Stimulated activated CD4-positive, alpha-beta T cell treated with anti-CD3 and anti-CD28 coated beads, Interleukin-4, amount 100 ng/mL, for 4 hours (primary cell): ENCODE data around the gene TAPT1.

Experiments
- DNase-seq, 2 experiments: peaks; one replicate each; pipeline ENCODE4 v3.0.0-alpha.2; 2020

TAPT1 gene

DNA sequence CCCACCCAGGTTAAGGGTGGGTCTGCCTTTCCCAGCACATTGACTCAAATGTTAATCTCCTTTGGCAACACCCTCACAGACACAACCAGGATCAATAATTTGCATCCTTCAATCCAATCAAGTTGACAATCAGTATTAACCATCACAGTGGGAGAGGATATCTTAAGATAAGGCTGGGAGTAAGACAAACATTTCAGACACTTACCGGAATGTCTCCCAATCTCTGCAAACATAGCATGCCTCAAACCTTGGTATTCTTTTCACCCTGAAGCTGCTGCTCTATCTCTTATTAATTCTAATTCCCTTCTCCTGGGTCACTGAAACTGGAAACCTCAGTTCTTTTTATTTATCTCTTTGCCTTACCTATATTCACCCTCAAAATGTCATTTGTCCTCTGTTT is 19.0 kb upstream of the TAPT1 start:
- no peak for DNase-seq

DNA sequence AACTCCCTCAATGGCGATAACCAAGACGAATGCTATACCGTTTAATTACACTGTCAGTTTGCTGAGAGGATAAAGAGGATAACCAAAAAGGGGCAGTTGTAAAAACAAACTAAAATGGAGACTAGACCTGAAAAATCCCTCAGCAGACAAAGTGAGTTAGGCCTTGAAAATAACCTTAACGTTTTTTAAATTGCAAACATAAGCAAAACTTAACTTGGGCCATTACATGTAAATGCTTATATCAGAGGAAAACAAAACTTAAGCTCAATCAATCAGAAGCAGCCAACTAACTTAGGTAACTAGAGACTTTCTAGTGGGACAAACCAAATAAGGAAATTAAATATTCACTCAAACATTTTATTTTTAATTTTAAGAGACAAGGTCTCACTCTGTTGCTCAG is 17.0 kb upstream of the TAPT1 start:
- no peak for DNase-seq

GRCh38 chr4:16240300-16240699 is 14.0 kb upstream of the TAPT1 start:
- no peak for DNase-seq

DNA sequence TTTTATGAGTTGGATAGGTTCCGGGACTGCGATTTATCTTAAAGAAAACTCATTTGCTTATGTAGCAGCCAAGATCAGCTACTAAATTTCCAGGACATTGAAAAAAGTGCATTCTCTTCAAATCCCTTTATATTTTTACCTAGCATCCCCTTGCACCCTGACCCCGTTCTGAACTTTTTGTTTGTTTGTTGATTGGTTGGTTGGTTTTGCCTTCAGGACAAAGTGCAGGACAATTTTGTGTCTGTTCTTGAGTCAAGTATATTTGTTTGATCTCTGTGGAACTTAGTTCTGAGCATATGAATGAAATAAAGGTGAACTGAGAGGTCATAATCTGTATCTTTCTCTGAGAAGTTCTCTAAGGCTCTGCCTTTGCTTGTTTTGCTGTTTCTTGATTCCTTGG is 12.8 kb upstream of the TAPT1 start:
- no peak for DNase-seq

- no peak for DNase-seq
These were observed 12.1 kb upstream of the TAPT1 start for GRCh38 chr4:16238327-16238726.

DNA sequence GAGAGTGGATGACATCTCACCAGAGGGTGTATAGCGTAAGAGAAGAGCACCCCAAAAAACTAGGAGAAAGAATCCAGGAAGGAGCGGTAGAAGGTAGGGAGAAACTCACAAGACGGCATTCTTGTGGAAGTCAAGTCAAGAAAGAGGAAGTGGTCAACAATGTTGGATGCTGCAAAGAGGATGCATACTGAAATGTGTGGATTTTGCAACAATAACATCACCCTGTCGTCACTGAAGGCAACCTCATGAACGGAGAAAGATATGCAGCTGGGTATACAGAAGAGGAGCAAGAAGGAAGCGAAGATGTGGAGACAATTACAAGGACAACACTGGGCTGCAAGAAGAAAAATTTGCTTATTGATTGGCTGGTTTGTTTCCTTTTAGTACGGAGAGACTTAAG is 11.4 kb upstream of the TAPT1 start:
- DNase-seq, result no peak

GRCh38 chr4:16236402-16237023 is 10.2 kb upstream of the TAPT1 start:
- DNase-seq, result no peak

DNA sequence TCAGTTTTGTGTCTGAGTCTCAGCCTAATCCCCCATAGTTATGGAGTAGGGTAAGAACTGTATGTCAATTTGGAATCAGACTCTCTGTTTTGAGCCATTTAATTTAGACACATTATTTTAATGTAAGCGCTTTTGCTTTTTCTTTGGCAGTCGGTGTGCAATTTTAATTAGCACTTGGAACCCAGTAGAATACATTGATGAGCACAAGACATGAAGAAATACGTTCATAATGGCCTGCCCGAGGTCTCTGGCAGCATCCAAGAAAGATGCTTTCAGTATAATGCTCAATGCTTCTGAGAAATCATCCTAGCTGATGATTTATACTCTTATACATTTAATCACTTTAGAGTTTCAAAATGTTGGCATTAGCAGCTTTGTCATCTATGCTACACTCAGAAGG is 8.9 kb upstream of the TAPT1 start:
- DNase-seq, result no peak

GRCh38 chr4:16233569-16234177 is 7.4 kb upstream of the TAPT1 start:
- DNase-seq, result no peak

GRCh38 chr4:16231570-16232245 is 5.4 kb upstream of the TAPT1 start:
- DNase-seq, result no peak

GRCh38 chr4:16230308-16230707 is 4.0 kb upstream of the TAPT1 start:
- DNase-seq, result no peak

GRCh38 chr4:16229604-16230003 is 3.3 kb upstream of the TAPT1 start:
- no peak for DNase-seq

DNA sequence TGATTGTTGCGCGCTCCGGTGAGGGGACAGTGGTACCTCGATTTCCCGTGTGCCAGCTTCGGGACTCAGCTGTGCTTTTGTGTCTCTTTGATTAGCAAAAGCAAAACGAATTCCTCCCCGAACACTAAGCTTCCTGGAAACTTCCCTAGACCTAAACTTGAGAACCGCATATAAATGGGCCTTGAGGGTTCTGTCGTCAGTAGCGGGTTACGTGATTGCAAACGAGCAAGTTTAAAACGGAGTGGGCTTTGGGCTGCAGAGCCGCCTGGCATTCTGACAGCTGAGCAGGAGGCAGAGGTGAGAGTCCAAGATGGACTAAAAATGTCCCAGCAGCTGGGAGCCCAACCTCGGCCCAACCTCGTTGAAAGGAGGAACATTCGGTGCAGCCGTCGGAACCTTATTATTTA is 1.2 kb upstream of the TAPT1 start:
- no peak for DNase-seq

DNA sequence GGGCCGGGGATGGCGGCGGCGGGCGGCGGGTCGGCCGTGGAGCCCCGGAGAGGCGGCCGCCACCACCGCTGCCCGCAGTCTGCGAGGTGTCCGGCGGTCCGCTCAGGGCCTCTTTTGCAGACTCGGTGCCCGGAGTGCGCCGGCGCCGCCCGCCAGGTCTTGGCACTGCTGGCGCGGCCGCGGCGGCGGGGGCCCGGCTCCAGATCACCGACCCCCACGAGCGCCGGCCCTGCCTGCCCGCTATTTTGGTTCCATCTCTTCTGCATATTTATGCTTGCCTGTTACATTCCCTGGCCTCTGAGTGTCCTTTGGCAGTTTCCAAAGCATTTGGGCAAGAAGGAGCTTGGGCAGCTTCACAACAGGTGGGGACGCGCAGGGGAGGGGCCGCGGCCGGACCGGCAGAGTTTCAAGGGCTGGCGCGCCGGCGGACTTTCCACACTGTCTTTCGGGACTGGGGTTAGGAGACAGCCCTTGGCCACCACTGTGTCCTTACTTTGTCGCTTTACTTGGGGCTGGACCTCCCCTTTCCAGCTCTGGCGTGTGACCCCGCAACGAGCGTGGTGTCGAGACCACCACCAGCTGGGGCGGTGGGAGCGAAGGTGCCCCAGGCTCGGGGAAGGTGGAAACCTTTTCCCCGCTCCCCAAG is 668 bp upstream of the TAPT1 start:
- peak; percentile 7 to 36 for DNase-seq

GRCh38 chr4:16225167-16225862 is 956 bp downstream of the TAPT1 start:
- DNase-seq, result no peak

GRCh38 chr4:16224264-16225166 is 1.8 kb downstream of the TAPT1 start:
- DNase-seq, result no peak

- DNase-seq, result no peak
These were observed 3.2 kb downstream of the TAPT1 start for GRCh38 chr4:16222957-16223527.

DNA sequence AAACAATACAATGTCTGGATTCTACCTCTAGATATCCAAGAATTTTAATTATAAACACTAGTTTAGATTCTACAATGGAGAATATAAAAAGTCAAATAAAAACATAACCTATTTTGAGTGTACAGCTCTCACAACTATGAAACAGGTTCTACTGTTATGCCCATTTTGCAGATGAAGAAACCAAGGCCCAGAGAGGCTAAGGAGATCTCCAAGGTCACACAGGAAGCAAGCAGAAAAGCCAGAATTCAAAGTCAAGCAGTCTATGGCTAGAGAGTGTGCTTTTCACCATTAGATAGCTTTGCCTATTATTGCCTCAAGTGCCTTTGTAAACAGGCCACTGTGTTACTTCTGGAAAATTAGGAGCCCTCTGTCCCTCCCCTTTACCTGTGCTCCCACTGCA is 7.3 kb downstream of the TAPT1 start:
- DNase-seq, result no peak

DNA sequence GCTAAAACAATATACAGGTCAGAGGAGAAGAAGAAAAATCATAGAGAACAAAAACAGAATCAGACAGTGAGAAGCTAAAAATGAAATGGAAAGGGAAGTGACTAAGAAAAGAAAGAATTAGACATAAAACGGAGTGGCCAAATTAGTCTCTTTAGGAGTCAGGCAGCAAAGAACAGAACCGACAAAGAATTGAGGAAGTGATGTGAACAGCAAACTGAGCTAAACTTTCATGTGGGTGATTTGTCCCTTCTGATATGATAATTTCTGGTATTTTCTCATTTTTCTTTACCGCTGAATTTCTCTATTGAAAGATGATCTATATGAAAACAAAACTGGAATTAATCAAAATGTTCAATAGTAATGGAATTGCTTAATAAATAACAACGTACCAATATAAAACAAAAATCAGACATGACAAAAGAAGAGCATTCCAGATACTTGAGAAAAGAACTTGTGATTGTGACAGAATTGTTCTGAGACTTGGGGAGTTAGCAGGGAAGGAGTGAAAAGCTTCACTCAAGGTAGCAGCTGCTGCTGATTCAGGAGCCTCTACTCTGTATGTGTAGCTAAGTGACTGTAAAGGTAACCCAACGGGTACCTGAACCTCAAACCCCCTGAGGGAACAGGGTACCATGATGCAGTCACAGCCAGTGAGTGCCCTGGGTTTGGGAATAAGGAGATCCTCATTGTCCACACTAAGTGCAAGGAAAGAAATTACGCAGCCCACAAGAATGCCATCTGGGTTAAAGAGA is 8.8 kb downstream of the TAPT1 start:
- no peak for DNase-seq

GRCh38 chr4:16213121-16213520 is 13.2 kb downstream of the TAPT1 start:
- DNase-seq, result no peak

- no peak for DNase-seq
These were observed 14.0 kb downstream of the TAPT1 start for GRCh38 chr4:16212138-16212782.
